NCI-H146 treated with DMSO at 0.1 percent for 48 hours (cell line): Measurements from ENCODE around the gene TRIL.

Experiments used
- DNase-seq: peaks from one replicate; lab custom pipeline; 2025; ENCODE audit not compliant: unreplicated experiment; lab: John Stamatoyannopoulos, UW

TRIL gene

GRCh38 chr7:28983396-28984190 lies 25.5 kb upstream of the TRIL start:
- DNase-seq, result no peak

GRCh38 chr7:28981161-28981465 lies 23.0 kb upstream of the TRIL start:
- DNase-seq, result no peak

GRCh38 chr7:28980451-28981160 lies 22.5 kb upstream of the TRIL start:
- no peak for DNase-seq

- DNase-seq, result no peak
These were observed 21.6 kb upstream of the TRIL start for GRCh38 chr7:28979776-28980175.

- DNase-seq, result no peak
These were observed 19.8 kb upstream of the TRIL start for GRCh38 chr7:28977881-28978280.

- no peak for DNase-seq
These were observed 17.9 kb upstream of the TRIL start for GRCh38 chr7:28976022-28976421.

- no peak for DNase-seq
These were observed 15.5 kb upstream of the TRIL start for GRCh38 chr7:28973591-28973990.

GRCh38 chr7:28964056-28964455 lies 5.9 kb upstream of the TRIL start:
- DNase-seq, result no peak

- no peak for DNase-seq
These were observed 3.8 kb upstream of the TRIL start for GRCh38 chr7:28961972-28962371.

- DNase-seq, result no peak
These were observed 2.1 kb upstream of the TRIL start for GRCh38 chr7:28960071-28960840.

GRCh38 chr7:28958980-28959347 lies 834 bp upstream of the TRIL start:
- DNase-seq, result no peak

GRCh38 chr7:28957751-28958234 lies 337 bp downstream of the TRIL start:
- DNase-seq, result peak; percentile 33

- peak; percentile 67 for DNase-seq
These were observed 923 bp downstream of the TRIL start for GRCh38 chr7:28957064-28957750.

GRCh38 chr7:28956608-28957063 lies 1.5 kb downstream of the TRIL start:
- peak; percentile 67 for DNase-seq

- DNase-seq, result peak; percentile 48
These were observed 2.2 kb downstream of the TRIL start for GRCh38 chr7:28955718-28956607.

GRCh38 chr7:28955356-28955717 lies 2.8 kb downstream of the TRIL start:
- DNase-seq, result no peak

GRCh38 chr7:28954946-28955345 lies 3.2 kb downstream of the TRIL start:
- DNase-seq, result no peak

GRCh38 chr7:28954471-28954870 lies 3.7 kb downstream of the TRIL start:
- no peak for DNase-seq

GRCh38 chr7:28953633-28954032 lies 4.5 kb downstream of the TRIL start:
- DNase-seq, result no peak

GRCh38 chr7:28942168-28942567 lies 16.0 kb downstream of the TRIL start:
- no peak for DNase-seq
